ENCODE measurements around the gene PLEKHB2. TPM values are rescaled to one million over a fixed set of nuclear protein-coding genes. Genes with fewer than 3 reads are reported as not detected.

PLEKHB2 gene
- total and polyA plus RNA-seq, 2 experiments from 2014 or later, result 39.8 to 99.2 TPM

DNA sequence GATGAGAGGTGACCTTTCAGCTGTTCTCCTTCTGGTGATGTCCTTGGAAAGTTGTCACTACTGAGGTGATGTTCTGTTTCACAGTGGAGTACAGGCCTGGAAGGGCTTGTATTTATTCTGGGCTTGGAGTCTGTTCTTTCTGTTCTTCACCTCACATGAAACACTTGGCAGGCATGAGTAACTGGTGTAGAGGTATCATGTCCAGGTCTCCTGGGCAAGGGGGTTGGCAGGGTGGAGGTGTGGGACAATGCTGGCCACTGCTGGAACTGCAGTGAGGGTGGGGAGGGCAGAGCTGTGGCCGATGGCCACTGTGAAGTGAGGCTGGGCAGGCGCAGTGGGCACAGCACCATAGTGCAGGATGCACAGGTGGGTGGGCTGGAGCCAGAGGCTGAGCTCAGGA, 35.4 kb downstream of the PLEKHB2 start (continued):
- TF ChIP-seq POLR2AphosphoS5 (IDR thresholded peaks at IDR 0.05; ENCODE audit: low read depth), result no peak
- no peak for TF ChIP-seq ZNF331 (CRISPR knock-in tag; IDR thresholded peaks at IDR 0.05; ENCODE audit: low read depth)
- TF ChIP-seq, protein P1, sequence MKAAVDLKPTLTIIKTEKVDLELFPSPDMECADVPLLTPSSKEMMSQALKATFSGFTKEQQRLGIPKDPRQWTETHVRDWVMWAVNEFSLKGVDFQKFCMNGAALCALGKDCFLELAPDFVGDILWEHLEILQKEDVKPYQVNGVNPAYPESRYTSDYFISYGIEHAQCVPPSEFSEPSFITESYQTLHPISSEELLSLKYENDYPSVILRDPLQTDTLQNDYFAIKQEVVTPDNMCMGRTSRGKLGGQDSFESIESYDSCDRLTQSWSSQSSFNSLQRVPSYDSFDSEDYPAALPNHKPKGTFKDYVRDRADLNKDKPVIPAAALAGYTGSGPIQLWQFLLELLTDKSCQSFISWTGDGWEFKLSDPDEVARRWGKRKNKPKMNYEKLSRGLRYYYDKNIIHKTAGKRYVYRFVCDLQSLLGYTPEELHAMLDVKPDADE (IDR thresholded peaks at IDR 0.05), result no peak
- TF ChIP-seq EZH2phosphoT487 (IDR thresholded peaks at IDR 0.05; ENCODE audit: unreplicated experiment), result no peak
- no peak for TF ChIP-seq EZH2 (IDR thresholded peaks at IDR 0.05; ENCODE audit: low read depth, unreplicated experiment)
- no peak for TF ChIP-seq JUNB (IDR thresholded peaks at IDR 0.05; ENCODE audit: unreplicated experiment)
- TF ChIP-seq, protein P2, sequence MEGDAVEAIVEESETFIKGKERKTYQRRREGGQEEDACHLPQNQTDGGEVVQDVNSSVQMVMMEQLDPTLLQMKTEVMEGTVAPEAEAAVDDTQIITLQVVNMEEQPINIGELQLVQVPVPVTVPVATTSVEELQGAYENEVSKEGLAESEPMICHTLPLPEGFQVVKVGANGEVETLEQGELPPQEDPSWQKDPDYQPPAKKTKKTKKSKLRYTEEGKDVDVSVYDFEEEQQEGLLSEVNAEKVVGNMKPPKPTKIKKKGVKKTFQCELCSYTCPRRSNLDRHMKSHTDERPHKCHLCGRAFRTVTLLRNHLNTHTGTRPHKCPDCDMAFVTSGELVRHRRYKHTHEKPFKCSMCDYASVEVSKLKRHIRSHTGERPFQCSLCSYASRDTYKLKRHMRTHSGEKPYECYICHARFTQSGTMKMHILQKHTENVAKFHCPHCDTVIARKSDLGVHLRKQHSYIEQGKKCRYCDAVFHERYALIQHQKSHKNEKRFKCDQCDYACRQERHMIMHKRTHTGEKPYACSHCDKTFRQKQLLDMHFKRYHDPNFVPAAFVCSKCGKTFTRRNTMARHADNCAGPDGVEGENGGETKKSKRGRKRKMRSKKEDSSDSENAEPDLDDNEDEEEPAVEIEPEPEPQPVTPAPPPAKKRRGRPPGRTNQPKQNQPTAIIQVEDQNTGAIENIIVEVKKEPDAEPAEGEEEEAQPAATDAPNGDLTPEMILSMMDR (conservative IDR thresholded peaks at IDR 0.05; ENCODE audit: low read depth in 2 of 2), result no peak

DNA sequence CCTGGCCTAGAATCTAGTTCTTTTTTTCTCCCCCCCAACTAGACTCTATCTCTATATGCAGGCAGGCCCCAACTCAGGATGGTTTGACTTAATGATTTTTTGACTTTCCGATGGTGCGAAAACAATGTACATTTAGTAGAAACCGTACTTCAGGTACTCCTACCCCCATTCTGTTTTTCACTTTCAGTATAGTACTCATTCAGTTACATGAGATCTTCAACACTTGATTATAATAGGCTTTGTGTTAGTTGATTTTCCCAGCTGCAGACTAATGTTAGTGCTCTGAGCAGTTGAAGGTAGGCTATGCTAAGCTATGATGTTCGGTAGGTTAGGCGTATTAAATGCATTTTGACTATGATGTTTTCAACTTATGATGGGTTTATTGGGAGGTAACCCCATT, 37.7 kb downstream of the PLEKHB2 start:
- H3K4me3 ChIP-seq, result no peak overlapping the region
- H3K27me3 Mint-ChIP-seq (ENCODE audit: insufficient read depth, low read depth, poor library complexity), result no peaks in the 10 kb centered on the region
- H3K27ac ChIP-seq (ENCODE audit: low read depth), result no peak overlapping the region
- H3K4me1 Mint-ChIP-seq, result no peaks in the 10 kb centered on the region
- H3K79me2 ChIP-seq (replicated peaks; ENCODE audit: insufficient read depth), result peaks cover 46% of the 10 kb centered on the region
- H3K4me2 ChIP-seq, result no peak overlapping the region
- H3K9me2 ChIP-seq (ENCODE audit: insufficient read depth), result no peaks in the 10 kb centered on the region
- no peaks in the 10 kb centered on the region for H3K4me1 ChIP-seq (ENCODE audit: insufficient read depth)
- peaks cover 34% of the 10 kb centered on the region for H4K20me1 ChIP-seq (replicated peaks; ENCODE audit: insufficient read depth)
- no peak overlapping the region for H2AFZ ChIP-seq
- H3K36me3 Mint-ChIP-seq (ENCODE audit: low read depth), result peaks cover 49% of the 10 kb centered on the region
- H3K9me3 Mint-ChIP-seq, result no peaks in the 10 kb centered on the region
- TF ChIP-seq, protein P1 (IDR thresholded peaks at IDR 0.05), result no peak
- no peak for TF ChIP-seq ZNF331 (CRISPR knock-in tag; IDR thresholded peaks at IDR 0.05; ENCODE audit: low read depth)
- TF ChIP-seq JUNB (IDR thresholded peaks at IDR 0.05; ENCODE audit: unreplicated experiment), result no peak
- TF ChIP-seq STAT1 (IDR thresholded peaks at IDR 0.05; ENCODE audit: unreplicated experiment), result no peak
- TF ChIP-seq, protein P3, sequence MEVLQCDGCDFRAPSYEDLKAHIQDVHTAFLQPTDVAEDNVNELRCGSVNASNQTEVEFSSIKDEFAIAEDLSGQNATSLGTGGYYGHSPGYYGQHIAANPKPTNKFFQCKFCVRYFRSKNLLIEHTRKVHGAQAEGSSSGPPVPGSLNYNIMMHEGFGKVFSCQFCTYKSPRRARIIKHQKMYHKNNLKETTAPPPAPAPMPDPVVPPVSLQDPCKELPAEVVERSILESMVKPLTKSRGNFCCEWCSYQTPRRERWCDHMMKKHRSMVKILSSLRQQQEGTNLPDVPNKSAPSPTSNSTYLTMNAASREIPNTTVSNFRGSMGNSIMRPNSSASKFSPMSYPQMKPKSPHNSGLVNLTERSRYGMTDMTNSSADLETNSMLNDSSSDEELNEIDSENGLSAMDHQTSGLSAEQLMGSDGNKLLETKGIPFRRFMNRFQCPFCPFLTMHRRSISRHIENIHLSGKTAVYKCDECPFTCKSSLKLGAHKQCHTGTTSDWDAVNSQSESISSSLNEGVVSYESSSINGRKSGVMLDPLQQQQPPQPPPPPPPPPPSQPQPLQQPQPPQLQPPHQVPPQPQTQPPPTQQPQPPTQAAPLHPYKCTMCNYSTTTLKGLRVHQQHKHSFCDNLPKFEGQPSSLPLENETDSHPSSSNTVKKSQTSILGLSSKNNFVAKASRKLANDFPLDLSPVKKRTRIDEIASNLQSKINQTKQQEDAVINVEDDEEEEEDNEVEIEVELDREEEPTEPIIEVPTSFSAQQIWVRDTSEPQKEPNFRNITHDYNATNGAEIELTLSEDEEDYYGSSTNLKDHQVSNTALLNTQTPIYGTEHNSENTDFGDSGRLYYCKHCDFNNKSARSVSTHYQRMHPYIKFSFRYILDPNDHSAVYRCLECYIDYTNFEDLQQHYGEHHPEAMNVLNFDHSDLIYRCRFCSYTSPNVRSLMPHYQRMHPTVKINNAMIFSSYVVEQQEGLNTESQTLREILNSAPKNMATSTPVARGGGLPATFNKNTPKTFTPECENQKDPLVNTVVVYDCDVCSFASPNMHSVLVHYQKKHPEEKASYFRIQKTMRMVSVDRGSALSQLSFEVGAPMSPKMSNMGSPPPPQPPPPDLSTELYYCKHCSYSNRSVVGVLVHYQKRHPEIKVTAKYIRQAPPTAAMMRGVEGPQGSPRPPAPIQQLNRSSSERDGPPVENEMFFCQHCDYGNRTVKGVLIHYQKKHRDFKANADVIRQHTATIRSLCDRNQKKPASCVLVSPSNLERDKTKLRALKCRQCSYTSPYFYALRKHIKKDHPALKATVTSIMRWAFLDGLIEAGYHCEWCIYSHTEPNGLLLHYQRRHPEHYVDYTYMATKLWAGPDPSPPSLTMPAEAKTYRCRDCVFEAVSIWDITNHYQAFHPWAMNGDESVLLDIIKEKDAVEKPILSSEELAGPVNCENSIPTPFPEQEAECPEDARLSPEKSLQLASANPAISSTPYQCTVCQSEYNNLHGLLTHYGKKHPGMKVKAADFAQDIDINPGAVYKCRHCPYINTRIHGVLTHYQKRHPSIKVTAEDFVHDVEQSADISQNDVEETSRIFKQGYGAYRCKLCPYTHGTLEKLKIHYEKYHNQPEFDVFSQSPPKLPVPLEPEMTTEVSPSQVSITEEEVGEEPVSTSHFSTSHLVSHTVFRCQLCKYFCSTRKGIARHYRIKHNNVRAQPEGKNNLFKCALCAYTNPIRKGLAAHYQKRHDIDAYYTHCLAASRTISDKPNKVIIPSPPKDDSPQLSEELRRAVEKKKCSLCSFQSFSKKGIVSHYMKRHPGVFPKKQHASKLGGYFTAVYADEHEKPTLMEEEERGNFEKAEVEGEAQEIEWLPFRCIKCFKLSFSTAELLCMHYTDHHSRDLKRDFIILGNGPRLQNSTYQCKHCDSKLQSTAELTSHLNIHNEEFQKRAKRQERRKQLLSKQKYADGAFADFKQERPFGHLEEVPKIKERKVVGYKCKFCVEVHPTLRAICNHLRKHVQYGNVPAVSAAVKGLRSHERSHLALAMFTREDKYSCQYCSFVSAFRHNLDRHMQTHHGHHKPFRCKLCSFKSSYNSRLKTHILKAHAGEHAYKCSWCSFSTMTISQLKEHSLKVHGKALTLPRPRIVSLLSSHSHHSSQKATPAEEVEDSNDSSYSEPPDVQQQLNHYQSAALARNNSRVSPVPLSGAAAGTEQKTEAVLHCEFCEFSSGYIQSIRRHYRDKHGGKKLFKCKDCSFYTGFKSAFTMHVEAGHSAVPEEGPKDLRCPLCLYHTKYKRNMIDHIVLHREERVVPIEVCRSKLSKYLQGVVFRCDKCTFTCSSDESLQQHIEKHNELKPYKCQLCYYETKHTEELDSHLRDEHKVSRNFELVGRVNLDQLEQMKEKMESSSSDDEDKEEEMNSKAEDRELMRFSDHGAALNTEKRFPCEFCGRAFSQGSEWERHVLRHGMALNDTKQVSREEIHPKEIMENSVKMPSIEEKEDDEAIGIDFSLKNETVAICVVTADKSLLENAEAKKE (CRISPR knock-in tag; IDR thresholded peaks at IDR 0.05), result no peak
- no peak for TF ChIP-seq ZNF114 (CRISPR knock-in tag; IDR thresholded peaks at IDR 0.05)
- DNase-seq (ENCODE audit: low spot score) (no peak), ATAC-seq (no peak)
- no peaks in the 10 kb centered on the region for H3F3A ChIP-seq (replicated peaks; ENCODE audit: low read depth)
- H3K27me3 ChIP-seq (ENCODE audit: insufficient read depth), result no peaks in the 10 kb centered on the region
- H3K36me3 ChIP-seq (ENCODE audit: insufficient read depth), result peaks cover 8% of the 10 kb centered on the region
- H3K27ac Mint-ChIP-seq, result no peak overlapping the region
- H3K4me3 Mint-ChIP-seq, result no peak overlapping the region

All from GM23338 (cell line).